Calu3 (cell line): Measurements from ENCODE around the gene INPP5K. TPM values are rescaled to one million over a fixed set of nuclear protein-coding genes. Genes with fewer than 3 reads are reported as not detected.

ENCODE experiments used
- BruUV-seq: library from RNA; stranded (reverse); fragments of 400-500 nt; replicated peaks from 2 replicates; lab custom pipeline; 2021; lab: Mats Ljungman, UMichigan
- CTCF ChIA-PET: fragments of 300-600 bp; sonication (Branson Sonifier 250); formaldehyde crosslinking; loops from one replicate; lab custom pipeline; 2022; ENCODE audit warnings: antibody characterized with exemption; lab: Charles Lee
- DNase-seq: peaks from one replicate; pipeline ENCODE4 v3.0.0; 2022
- H3K27ac Mint-ChIP-seq: one replicate; pipeline ENCODE4 v1.8.0; 2022; ENCODE audit warnings: mixed read lengths; ENCODE audit not compliant: unreplicated experiment
- H3K27me3 Mint-ChIP-seq: one replicate; pipeline ENCODE4 v1.8.0; 2022; ENCODE audit warnings: mixed read lengths; ENCODE audit not compliant: unreplicated experiment
- H3K36me3 Mint-ChIP-seq: one replicate; pipeline ENCODE4 v1.8.0; 2022; ENCODE audit warnings: mild to moderate bottlenecking, moderate library complexity, mixed read lengths; ENCODE audit not compliant: insufficient read depth, unreplicated experiment
- H3K4me1 Mint-ChIP-seq: one replicate; pipeline ENCODE4 v1.8.0; 2022; ENCODE audit warnings: mild to moderate bottlenecking, low read depth, mixed read lengths; ENCODE audit not compliant: unreplicated experiment
- H3K4me3 Mint-ChIP-seq: one replicate; pipeline ENCODE4 v1.8.0; 2022; ENCODE audit warnings: mild to moderate bottlenecking, low read depth, moderate library complexity, mixed read lengths; ENCODE audit not compliant: unreplicated experiment
- H3K9me3 Mint-ChIP-seq: one replicate; pipeline ENCODE4 v1.8.0; 2022; ENCODE audit warnings: low read depth, mixed read lengths; ENCODE audit not compliant: unreplicated experiment
- intact Hi-C: fragments of 100-400 bp; cut with micrococcal nuclease; formaldehyde crosslinking; loops from one replicate; pipeline ENCODE4 v1.10.0; 2022; ENCODE audit not compliant: unreplicated experiment
- total RNA-seq: library from RNA; stranded (reverse); gene quantifications from 2 replicates; pipeline ENCODE4 v1.2.3, GENCODE V29; 2022
- TF ChIP-seq, protein P1 (sequence below): fragments of 200-600 bp; IDR thresholded peaks from one replicate; pipeline ENCODE4 v1.8.0; 2022; ENCODE audit warnings: antibody characterized with exemption; ENCODE audit not compliant: unreplicated experiment

INPP5K gene
- total RNA-seq, 1 experiment from 2014 or later: 18.7 TPM

DNA sequence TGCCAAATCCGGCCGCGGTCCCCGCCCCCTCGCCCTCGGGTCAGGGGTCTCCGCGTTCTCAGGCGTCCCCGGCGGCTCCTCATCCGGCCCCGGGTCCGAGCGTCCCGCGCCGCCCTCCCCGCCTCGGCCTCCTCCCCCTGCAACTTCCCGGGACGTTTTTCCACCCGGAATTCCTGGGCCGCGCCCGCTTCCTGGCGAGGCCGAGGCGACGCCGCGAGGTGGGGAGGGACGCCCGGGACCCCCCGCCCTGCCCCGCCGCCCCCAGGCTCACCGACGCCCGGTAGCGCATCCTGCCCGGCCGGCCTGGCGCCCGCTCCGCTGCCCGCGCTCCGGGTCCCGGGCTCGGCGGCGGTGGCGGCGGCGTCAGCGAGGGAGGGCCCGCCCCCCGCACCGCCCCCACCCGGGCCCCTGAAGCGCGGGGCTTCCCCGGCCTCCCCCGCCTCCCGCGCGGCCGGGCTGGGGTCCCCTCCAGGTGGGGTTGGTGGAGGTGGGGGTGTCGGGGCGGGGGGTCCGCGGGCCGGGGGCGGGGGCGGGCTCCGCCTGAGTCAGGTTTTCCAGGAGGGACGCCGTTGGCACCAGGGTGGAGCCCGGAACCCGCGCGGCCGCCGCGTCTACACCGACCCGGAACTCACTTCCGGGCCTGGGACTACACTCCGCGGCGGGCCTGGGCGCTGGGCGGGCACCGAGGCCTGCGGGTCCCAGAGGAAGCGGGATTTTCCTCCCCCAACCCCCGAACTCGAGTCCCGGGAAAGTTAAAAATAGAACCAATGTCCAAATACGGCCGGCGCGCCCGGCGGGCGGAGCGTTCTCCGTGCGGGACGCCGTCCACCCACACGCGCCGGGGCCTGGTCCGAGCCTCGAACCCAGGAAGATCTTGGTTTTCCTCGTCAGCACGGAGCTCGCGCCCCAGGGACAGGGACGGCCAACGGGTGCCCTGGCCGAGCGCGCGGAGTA, 30.7 kb downstream of the INPP5K start:
- Mint-ChIP-seq H3K36me3 (peaks cover 68% of the 10 kb centered on the region), H3K4me1 (peaks cover 7% of the 10 kb centered on the region), H3K27ac (no peak overlapping the region), H3K9me3 (no peaks in the 10 kb centered on the region), H3K27me3 (no peaks in the 10 kb centered on the region), H3K4me3 (peak overlapping the region; percentile 73)
- peak; percentile 63 for DNase-seq
- TSS peak; percentile 65 for BruUV-seq
- CTCF ChIA-PET: interaction anchor here (0.9 kb wide), 1 partner anchor 120 kb away, joined by 4 read pairs; no protein-coding TSS in a partner anchor
- intact Hi-C loops: no loop called here
- TF ChIP-seq, protein P1, sequence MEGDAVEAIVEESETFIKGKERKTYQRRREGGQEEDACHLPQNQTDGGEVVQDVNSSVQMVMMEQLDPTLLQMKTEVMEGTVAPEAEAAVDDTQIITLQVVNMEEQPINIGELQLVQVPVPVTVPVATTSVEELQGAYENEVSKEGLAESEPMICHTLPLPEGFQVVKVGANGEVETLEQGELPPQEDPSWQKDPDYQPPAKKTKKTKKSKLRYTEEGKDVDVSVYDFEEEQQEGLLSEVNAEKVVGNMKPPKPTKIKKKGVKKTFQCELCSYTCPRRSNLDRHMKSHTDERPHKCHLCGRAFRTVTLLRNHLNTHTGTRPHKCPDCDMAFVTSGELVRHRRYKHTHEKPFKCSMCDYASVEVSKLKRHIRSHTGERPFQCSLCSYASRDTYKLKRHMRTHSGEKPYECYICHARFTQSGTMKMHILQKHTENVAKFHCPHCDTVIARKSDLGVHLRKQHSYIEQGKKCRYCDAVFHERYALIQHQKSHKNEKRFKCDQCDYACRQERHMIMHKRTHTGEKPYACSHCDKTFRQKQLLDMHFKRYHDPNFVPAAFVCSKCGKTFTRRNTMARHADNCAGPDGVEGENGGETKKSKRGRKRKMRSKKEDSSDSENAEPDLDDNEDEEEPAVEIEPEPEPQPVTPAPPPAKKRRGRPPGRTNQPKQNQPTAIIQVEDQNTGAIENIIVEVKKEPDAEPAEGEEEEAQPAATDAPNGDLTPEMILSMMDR: no peak

DNA sequence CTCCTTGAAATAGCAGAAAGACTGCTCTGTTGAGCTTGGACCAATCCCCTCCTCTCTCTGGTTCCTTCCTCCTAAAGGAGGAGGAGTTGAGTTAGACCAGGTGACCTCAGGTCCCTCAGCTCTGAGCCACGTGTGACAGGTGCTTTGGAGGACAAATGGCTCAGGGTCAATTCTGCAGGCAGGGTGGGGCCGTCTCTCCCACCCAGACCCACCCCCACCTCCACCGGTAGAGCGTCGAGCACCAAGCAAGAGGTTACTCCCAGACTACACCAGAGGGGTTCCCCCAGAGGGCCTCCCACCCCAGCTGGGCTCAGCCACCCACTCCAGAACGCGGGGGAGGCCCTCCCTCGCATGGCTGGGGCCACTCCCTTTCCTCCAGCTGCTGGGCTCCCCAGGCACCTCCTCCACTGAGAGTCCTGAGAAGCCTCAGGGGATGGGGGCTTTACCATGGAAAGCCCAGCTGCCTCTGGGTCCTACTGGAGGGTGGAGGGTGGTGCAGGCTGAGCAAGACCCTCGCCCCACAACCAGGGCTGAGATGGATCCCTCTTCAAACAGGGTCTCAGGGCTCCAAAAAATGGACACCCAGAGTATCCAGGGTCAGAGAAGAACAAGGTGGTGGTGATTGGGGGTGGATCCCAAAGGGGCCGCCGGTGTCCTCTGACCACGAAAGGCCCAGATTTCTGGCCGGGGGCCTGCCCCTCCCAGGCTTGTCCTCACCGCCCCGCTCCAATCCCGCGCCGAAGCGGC, 31.6 kb downstream of the INPP5K start:
- H3K27ac Mint-ChIP-seq: peak overlapping the region; percentile 81
- no peaks in the 10 kb centered on the region for H3K4me1 Mint-ChIP-seq
- H3K9me3 Mint-ChIP-seq: no peaks in the 10 kb centered on the region
- intact Hi-C loops: no loop called here
- peak; percentile 41 for DNase-seq
- H3K4me3 Mint-ChIP-seq: peak overlapping the region; percentile 58
- no TSS peak for BruUV-seq
- CTCF ChIA-PET: interaction anchor here (0.6 to 0.9 kb wide), 2 partner anchors 13 to 120 kb away, joined by 3 to 4 read pairs; no protein-coding TSS in a partner anchor
- TF ChIP-seq, protein P1: no peak
- peaks cover 66% of the 10 kb centered on the region for H3K36me3 Mint-ChIP-seq
- no peaks in the 10 kb centered on the region for H3K27me3 Mint-ChIP-seq

DNA sequence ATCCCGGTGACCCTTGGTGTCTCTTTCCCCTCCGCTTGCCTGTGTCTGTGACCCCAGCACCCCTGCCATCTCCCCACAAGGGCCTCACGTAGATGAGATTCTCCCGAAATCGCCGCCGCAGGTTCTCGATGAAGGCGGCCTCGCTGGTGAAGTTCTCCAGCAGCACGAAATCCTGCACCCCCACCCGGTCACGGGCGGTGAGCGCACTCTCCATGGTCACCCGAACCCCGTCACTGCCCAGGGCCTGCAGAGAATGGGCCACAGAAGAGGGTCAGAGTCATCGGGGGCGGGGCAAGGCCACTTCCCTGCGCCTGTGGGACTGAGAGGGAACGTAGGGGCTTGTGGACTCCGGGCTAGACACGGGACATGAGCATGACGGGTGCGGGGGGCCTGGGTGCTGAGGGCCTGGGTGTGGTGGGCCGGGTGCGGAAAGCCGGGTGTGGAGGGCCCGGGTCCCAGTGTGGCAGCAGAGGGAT, 32.3 kb downstream of the INPP5K start:
- TF ChIP-seq, protein P1: no peak
- Mint-ChIP-seq H3K36me3 (peaks cover 71% of the 10 kb centered on the region), H3K9me3 (no peaks in the 10 kb centered on the region), H3K27me3 (no peaks in the 10 kb centered on the region), H3K27ac (peak overlapping the region; percentile 81), H3K4me3 (peak overlapping the region; percentile 58), H3K4me1 (no peaks in the 10 kb centered on the region)
- CTCF ChIA-PET: interaction anchor here (0.6 kb wide), 1 partner anchor 13 kb away, joined by 3 read pairs; no protein-coding TSS in a partner anchor
- intact Hi-C loops: no loop called here
- BruUV-seq: no TSS peak
- DNase-seq: no peak

DNA sequence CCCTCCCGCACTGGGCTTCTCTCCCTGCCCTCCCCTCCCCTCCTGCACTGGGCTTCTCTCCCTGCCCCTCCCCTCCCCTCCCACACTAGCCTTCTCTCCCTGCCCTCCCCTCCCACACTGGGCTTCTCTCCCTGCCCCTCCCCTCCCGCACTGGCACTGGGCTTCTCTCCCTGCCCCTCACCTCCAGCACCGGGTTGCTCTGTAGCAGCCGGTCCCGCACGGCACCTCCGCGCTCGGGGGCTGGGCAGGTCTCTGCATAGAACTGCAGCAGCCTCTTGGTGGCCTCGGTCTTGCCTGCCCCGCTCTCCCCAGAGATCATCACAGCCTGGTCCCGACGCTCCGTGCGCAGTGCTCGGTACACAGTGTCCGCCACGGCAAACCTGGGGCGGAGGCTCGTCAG, 33.7 kb downstream of the INPP5K start:
- Mint-ChIP-seq H3K27ac (no peak overlapping the region), H3K27me3 (no peaks in the 10 kb centered on the region), H3K36me3 (peaks cover 71% of the 10 kb centered on the region), H3K4me3 (no peak overlapping the region), H3K9me3 (no peaks in the 10 kb centered on the region), H3K4me1 (no peaks in the 10 kb centered on the region)
- intact Hi-C loops: no loop called here
- no peak for DNase-seq
- BruUV-seq: no TSS peak
- TF ChIP-seq, protein P1: no peak
- CTCF ChIA-PET: no interaction called here
